ENCODE data around the gene ARNT2. TPM values are rescaled to one million over a fixed set of nuclear protein-coding genes. Genes with fewer than 3 reads are reported as not detected.

ARNT2 gene
- total RNA-seq, 1 experiment from 2014 or later: 16.8 TPM

GRCh38 chr15:80587816-80588456 lies 183.8 kb downstream of the ARNT2 start:
- intact Hi-C loops (cut with micrococcal nuclease; ENCODE audit: unreplicated experiment): no loop called here
- POLR2A ChIA-PET: no interaction called here

GRCh38 chr15:80588801-80589200 lies 184.6 kb downstream of the ARNT2 start:
- BruUV-seq (replicated peaks): no TSS peak
- Histone ChIP-seq H3K36me3 (ENCODE audit: control insufficient read depth, insufficient read depth, low read length) (no peaks in the 10 kb centered on the region), H3K9me3 (ENCODE audit: control insufficient read depth, insufficient read depth, low read depth, low read length) (no peaks in the 10 kb centered on the region), H3K4me1 (ENCODE audit: control insufficient read depth, insufficient read depth, low read length) (no peaks in the 10 kb centered on the region), H3K27ac (ENCODE audit: low read length) (no peak overlapping the region), H3K27me3 (ENCODE audit: control insufficient read depth, insufficient read depth, low read length) (no peaks in the 10 kb centered on the region; the same call in 1 of the 2 replicates), H3K4me3 (ENCODE audit: low read depth in 2 of 2, low read length in 2 of 2) (no peak overlapping the region)
- peak; percentile 45; the same call in 1 of the 2 replicates for ATAC-seq
- DNase-seq (ENCODE audit: low read depth, low spot score): peak; percentile 38
- intact Hi-C loops (cut with micrococcal nuclease; ENCODE audit: unreplicated experiment): no loop called here
- ChIA-PET POLR2A (no interaction called here), CTCF (no interaction called here)
- TF ChIP-seq TCF7L2 (IDR thresholded peaks at IDR 0.05; ENCODE audit: low read depth, low read length): no peak
- no peak for TF ChIP-seq SIN3A (IDR thresholded peaks at IDR 0.05; ENCODE audit: borderline replicate concordance, insufficient read depth, low read depth, low read length)
- no peak for TF ChIP-seq CTCF (IDR thresholded peaks at IDR 0.05)
- no peak for TF ChIP-seq REST (IDR thresholded peaks at IDR 0.05; ENCODE audit: insufficient read depth in 1 of 2, low read depth in 2 of 2, low read length in 1 of 2)
- TF ChIP-seq POLR2AphosphoS5 (IDR thresholded peaks at IDR 0.05; ENCODE audit: low read depth, low read length): no peak
- in situ Hi-C loops (cut with HindIII; ENCODE audit: low pct_unique_long_range_greater_than_20kb, low sequenced_read_pairs): no loop called here

More at GRCh38 chr15:80587816-80588456, 183.8 kb downstream of the ARNT2 start:
- no peaks in the 10 kb centered on the region for H3K4me1 ChIP-seq (ENCODE audit: control insufficient read depth, insufficient read depth, low read length)
- TF ChIP-seq SIN3A (IDR thresholded peaks at IDR 0.05; ENCODE audit: borderline replicate concordance, insufficient read depth, low read depth, low read length) (no peak), TCF7L2 (IDR thresholded peaks at IDR 0.05; ENCODE audit: low read depth, low read length) (no peak), POLR2AphosphoS5 (IDR thresholded peaks at IDR 0.05; ENCODE audit: low read depth, low read length) (no peak), REST (IDR thresholded peaks at IDR 0.05; ENCODE audit: insufficient read depth in 1 of 2, low read depth in 2 of 2, low read length in 1 of 2) (no peak), CTCF (IDR thresholded peaks at IDR 0.05) (no peak)
- CTCF ChIA-PET: interaction anchor here (0.9 kb wide), 1 partner anchor 21 kb away, joined by 6 read pairs; no protein-coding TSS in a partner anchor
- H3K27me3 ChIP-seq (ENCODE audit: control insufficient read depth, insufficient read depth, low read length): no peaks in the 10 kb centered on the region; the same call in 1 of the 2 replicates
- no peak for DNase-seq (ENCODE audit: low read depth, low spot score)
- H3K4me3 ChIP-seq (ENCODE audit: low read depth in 2 of 2, low read length in 2 of 2): no peak overlapping the region
- H3K9me3 ChIP-seq (ENCODE audit: control insufficient read depth, insufficient read depth, low read depth, low read length): no peaks in the 10 kb centered on the region
- no peak overlapping the region for H3K27ac ChIP-seq (ENCODE audit: low read length)
- in situ Hi-C loops (cut with HindIII; ENCODE audit: low pct_unique_long_range_greater_than_20kb, low sequenced_read_pairs): no loop called here
- ATAC-seq: no peak
- no TSS peak for BruUV-seq (replicated peaks)
- H3K36me3 ChIP-seq (ENCODE audit: control insufficient read depth, insufficient read depth, low read length): no peaks in the 10 kb centered on the region
